T-helper 22 cell (primary cell): ENCODE data around the gene SRGAP3.

Experiments used
- DNase-seq: peaks from one replicate; pipeline ENCODE4 v3.0.0-alpha.2; 2020; ENCODE audit warnings: low read depth

SRGAP3 gene

DNA sequence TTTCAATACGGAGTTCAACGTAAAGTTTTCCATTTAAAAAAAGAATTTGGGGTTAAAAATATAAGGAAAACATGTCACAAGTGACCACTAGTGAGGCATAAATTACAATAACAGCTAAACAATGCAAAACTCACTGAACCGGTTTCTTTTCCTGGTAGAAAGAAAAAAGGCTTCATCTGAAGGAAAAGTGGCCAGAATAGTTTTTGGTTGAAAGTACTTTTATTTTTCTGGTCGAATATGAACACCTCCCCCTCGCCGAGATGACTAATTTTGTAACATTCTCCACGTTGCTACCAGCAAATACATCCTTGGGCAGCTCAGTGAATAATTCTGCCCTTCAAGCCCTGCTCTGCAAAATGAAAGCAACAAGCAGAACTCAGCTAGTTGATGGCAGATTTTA is 3.9 kb upstream of the SRGAP3 start:
- no peak for DNase-seq

DNA sequence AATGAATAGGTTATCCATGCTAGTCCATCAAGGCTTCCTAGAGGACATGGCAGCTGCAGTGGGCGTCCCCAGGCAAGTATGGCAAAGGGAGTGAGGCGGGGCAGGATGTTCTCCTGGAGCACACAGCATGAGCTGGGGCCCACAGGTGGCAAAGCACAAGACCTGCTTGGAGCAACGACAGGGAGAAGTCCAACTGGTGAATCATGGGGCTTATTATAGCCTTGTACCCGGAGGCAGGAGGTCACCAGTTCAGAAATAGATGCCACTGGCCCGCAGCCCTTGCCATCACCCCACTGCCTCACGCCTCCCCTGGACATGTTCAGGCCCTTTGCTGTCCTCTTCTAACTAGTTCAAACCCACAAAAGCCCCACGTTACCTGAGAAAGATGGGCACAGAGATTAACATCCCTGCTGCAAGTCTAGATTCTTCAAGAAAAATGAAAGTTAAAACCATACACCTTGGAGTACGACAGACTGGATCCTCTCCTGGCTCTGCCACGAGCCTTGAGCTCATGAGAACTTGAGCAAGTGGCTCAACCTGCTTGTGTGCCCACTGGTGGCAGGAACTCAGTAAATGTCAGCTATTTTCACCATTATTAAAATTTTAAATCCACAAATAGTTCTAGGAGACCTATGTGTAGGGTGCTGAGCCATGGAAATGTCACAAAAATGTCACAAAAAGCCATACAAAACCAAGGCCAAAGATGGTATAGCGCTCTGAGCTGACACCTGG is 1.8 kb upstream of the SRGAP3 start:
- DNase-seq: no peak

DNA sequence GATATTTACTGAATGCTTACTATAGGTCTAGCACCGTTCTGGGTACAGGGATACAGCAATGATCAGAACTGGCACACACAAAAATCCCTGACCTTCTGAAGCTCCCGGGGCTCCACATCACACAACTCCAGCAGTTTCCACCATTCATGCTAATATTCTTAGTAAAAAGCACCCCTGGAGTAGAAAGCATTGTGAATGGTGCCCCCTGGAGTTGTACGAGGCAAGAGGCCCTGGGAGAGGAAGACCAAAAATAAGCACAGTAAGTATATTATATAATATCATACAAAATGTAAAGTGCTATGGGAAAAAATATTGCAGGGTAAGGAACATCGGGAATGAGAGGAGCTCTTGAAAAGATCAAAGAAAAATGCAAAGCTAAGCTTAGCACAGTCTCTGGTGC is 790 bp upstream of the SRGAP3 start:
- no peak for DNase-seq

DNA sequence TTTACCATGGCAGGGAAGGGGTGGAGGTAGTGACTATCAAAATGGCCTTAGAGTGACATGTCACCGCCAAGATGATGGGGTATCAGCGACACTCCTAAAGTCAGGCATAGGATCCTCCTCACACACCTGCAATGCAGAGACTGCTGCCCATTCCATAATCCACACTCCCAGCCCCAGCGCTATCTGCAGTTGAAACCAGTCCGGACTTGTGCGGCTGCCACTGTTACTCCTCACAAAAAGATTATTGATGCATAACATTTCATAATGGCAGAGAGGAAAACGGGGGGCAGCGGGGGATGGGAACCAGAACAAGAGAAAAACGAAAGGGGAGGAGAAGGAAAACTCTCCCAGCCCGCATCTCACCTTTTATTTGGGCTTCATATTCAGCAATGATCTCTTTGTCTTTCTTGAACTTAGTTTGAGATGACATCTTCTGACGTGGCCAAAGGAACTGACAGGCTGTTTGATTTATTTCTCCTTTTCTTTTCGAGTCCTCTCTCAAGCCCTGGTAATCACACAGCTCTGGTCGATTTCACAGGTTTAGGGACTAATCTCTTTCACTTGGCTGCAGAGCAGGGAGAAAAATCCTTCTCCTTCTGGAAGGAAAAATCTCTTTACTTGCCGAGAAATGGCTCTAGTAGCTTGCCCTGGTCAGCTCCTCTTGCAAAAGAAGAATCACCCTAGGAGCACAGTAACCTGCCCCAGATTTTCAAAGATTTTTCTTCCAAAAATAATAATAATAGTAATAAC is 749 bp downstream of the SRGAP3 start:
- DNase-seq: no peak

DNA sequence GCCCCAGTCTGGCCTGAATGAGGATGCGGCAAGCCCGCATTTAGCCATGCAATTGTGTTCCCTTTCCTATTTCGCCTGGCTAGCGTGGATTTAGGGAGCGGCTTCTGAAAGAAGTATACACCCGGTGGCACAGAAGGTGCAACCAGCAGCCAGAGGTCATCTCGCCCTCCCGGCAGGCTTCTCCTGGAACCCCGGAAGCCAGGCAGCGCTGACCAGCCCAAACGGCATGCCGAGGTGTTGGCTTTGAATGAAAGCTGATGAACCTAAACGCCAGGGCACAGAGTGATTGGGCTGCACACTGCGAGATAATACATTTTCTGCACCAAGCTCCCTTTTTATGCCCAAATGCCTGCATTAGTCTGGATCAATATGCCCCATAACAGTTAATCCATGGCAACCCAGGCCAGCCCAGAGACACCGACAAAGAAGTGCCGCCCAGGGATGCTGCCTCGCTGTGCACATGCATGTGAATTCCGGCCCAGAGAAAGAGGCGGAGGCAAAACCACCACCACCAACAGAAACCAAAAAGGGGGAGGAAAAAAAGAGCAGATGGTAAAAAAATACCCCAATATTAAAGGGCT is 1.4 kb downstream of the SRGAP3 start:
- no peak for DNase-seq

DNA sequence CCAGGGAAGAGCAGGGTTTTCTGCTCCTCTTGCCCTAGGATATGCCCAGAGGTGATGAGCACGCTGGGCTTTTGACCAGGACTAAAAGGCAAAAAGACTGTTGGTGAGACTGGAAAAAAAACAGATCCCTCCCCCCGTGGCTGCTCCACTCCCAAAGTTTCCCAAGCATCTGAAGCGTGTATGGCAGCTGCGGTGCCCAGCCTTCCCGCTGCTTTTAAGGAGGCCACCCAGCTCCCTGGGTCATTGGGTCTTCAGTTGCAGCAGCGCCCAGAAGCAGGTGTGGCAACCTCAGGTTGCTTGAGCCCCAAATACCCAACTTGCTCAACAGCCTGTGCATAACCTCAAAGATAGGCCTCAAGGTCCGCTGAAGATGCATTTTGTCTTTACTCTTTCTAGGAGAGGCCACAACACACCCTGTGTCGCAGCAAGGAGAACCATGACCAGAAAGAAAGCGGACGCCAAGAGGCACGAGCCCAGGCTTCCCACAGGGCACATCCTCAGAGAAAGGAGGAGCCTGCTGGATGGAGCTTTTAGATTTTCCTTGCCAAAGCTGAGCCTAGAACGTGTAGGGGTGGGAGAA is 2.0 kb downstream of the SRGAP3 start:
- DNase-seq: no peak

DNA sequence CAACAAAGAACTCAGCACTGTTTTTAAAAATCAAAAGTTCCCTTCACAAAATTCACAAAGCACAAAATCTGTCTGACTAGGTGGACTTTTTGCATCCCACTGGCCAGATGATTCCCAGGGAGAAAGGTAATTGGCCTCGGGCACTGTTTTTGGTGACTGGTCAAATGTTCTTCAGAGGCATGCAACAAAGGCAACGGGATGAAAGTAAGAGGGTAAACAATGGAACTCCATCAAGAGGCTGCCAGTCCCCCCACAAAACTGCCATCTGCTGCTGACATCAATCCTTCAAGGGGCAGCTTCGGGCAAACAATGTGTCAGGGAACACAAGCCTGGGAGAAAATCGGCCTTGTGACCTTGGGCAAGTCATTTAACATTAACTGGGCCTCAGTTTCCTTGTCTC is 3.3 kb downstream of the SRGAP3 start:
- DNase-seq: no peak

DNA sequence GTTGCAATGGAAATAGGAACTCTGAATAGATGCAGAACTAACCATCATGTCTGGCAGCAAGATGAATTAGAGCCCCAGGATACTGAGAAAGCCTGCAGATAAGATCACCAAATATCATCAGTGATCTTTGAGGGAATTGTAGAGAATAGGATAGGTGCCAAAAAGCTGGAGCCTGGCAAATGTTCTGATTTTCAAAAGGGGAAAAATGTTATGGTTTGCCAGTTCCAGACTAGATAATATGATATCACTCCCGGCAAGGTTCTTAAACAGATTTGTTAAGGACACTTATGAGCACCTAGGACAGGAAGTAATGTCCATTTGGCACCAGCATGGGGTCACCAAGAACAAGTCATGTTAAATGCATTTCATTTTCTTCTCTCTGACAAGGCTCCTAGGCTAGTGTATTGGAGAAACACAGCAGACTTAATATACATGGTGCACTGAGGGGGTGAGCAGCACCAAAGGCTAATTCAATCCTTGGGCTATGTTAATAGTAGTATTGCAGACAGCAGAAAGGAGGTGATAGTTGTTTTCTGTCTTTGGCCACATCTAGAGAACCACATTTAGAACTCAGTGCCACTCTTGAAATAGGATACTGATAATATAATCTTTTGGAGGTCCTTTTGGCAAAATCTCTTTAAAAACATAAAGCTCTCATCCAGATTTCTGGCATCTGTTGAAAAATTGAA is 4.8 kb downstream of the SRGAP3 start:
- DNase-seq: no peak

DNA sequence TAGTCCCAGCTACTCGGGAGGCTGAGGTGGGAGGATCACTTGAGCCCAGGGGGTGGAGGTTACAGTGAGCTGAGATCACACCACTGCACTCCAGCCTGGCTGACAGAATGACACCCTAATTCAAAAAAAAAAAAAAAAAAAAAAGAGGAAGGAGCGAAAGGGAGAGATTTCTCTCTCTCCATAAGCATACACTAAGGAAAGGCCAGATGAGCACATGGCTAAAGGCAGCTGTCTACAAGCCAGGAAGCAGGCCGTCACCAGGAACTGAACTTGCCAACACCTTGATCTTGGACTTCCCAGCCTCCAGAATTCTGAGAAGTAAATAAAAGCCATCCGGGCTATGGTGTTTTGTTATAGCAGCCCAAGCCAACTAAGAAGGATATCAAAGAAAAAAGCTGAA is 7.5 kb downstream of the SRGAP3 start:
- no peak for DNase-seq

DNA sequence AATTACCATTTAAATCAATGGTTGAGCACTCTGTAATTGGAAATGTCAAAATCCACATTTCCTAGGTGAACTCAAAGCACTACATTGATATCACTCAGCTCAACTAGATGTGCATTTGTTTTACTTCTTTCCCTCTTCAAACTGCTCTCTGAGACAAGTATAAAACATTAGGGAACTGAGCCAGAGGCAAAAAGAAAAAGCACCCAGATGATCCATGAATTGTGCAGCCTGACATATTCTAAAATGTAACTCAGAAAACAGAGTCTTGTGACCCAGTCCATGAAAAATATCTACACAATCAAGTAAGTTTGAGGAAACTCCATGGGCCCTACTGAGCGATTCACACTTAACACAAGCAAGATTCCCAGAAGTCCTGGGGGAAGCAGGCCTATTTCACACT is 9.8 kb downstream of the SRGAP3 start:
- DNase-seq: no peak

DNA sequence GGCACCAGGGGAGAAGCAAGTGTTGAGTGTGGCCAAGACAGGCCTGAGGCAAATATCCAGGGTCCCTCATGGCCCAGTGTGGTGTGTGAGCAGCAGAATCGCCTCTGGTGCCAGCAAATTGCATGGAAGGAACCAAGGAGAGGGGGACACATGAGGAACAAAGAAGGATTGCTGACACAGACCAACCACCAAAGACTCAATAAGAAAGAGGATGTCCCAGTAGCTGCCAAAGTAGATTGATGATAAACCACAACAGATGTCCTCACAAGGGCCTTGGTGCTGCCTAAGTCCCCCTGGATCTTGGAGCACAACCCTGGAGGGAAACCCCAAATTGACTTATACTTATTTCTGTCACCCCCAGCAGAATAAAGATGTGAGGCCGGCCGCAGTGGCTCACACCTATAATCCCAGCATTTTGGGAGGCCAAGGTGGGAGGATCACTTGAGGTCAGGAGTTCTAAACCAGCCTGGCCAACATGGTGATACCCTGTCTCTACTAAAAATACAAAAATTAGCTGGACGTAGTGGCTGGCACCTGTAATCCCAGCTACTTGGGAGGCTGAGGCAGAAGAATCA is 10.6 kb downstream of the SRGAP3 start:
- DNase-seq: no peak

DNA sequence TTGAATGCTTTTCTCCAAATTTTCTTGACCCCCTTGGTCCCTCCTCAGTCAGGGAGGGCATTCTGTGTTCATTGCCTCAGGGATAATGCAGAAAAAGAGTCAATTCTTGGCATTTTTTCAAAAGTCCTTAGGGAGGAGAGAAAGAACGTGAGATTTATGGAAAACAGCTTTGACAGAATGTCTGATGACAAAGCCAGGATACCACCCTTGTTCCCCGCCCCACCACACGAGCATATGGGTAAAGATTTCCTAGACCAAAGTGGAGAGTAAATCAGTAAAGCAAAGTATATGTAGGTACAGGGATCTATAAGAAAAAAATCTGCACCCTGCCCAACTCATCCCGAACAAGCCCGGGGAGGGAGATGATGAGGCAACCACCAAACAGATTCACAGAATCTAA is 11.2 kb downstream of the SRGAP3 start:
- no peak for DNase-seq

DNA sequence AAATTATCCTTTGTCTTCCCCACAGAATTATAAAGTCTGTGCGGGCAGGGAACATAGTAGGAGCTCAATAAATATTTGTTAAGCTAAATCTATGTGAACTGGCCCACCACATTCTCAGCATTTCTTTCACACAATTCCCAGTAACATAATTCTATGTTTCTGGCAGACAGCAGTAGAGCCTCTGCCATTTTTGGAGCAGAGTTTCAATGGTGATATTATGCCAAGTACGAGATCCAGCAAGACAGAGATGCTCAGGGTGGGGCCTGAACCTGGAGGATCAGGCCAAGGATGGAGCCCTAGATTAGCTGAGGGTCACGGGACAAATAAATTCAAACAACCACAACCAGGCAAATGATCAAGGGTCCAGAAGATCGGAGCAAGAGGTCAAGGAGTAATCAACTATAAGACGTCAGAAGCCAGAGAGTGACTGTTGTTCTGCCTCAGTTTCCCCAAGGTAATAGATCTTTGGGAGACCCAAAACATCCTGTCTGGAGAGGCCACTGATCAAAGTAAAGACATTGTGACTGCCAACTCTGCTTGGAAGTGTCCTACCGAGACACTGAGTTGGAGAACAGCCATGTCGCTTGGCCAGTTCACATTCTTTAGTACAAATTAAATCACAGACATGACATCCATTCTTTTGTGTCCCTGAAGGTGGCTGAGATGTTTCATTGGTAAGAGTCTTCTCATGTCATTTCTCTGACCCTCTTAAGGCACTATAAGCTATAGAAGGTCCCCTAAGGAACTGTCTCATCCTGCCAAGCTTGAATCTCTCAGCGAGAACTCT is 15.4 kb downstream of the SRGAP3 start:
- DNase-seq: no peak

DNA sequence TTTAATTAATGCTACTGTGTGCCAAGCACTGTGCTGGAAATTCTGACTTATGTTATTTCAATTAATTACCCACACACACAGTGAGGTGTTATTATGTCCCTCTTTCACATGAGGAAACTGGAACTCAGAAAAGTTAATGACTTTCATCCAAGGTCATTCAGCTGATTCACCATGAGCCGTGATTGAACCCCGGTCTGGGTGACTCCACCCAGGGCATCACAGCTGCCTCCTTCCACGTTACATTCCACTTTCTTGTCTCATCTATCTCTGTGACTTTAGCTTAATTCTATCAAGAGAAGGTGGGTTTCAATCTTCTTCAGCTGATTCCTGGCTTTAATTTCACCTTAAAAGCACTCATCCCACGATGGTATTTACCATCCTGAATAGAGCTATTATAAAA is 16.3 kb downstream of the SRGAP3 start:
- DNase-seq: no peak

DNA sequence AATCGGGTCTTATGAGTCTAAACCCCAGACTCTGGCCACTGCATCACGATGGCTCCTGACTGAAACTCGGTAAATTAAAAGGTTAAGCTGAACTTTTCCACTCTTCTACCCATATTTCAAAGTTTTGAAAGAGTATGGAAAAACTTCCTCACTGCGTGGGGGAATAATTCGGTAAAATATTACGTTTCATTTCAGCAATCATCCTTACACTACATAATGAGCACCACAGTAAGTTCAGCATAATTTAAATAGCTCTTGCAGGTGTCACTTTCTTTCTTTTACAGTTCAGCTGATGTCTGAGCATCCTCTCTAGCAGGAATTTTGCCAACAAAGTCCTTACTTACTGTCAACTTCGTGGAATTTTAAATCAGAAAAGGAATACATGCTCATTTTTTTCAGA is 17.5 kb downstream of the SRGAP3 start:
- DNase-seq: no peak

DNA sequence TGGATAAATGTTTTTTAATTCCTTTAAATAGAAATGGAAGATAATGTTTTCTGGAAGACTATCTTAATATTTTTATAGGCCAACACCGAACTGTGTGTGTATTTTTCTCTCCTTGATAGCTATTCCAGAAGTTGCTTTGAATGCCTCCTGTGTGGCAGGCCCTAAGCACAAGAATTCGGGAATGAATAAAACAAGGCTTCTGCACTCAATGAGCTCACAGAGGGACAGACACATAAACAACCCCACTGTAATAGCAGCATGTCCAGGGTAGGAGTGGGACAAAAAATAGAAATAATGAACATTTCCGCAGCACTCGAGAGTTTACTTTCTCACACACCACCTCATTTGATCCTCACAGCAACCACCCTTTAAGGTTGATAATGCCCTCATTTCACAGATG is 18.0 kb downstream of the SRGAP3 start:
- DNase-seq: no peak

DNA sequence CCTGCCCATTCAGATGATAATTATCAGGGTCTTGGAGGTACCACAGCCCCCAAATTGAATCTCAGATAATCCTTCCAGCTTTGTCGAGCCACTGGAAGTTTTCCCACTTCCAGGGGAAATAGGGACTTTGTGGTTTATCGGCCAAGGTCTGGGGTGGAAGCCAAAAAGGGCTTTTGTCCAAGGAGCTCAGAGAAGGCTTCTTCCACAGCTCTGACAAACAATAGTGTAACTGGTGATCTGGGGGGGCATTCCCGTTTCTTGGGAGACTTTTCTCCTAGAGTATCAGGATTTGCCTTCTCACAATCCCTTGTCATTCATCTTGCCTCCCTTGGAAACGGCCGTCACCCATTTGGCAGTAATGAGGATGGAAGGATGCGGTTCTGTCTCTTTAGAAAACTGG is 18.4 kb downstream of the SRGAP3 start:
- DNase-seq: no peak

DNA sequence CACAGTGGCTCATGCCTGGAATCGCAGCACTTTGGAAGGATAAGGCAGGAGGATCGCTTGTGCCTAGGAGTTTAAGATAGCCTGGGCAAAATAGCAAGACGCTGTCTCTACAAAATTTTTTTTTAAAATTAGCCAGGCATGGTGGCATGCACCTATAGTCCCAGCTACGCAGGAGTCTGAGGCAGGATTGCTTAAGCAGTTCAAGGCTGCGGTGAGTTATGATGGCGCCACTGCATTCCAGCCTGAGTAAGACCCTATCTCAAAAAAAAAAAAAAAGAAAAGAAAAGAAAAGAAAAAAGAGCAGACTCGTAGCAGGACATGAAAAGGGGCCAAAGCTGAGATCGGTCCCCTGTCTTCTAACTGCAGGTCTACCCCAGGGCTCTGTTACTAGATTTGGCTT is 18.9 kb downstream of the SRGAP3 start:
- no peak for DNase-seq

DNA sequence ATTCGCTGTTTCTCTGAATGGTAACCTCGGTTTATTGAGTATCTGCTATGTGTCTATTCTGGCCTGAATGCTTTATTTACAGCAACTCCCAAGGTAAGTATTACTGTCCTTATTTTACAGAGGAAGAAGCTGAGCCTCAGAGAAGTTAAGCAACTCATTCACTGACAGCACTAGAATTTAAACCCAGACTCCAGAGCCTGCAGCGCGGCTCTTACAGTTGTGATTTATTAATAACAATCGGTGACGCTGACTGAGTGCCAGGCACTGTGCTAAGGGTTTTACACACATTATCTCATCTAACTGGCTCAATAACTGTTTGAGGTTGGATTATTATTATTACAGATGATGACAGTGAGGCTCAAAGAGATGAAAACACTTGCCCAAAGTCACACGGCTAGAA is 19.6 kb downstream of the SRGAP3 start:
- DNase-seq: no peak

DNA sequence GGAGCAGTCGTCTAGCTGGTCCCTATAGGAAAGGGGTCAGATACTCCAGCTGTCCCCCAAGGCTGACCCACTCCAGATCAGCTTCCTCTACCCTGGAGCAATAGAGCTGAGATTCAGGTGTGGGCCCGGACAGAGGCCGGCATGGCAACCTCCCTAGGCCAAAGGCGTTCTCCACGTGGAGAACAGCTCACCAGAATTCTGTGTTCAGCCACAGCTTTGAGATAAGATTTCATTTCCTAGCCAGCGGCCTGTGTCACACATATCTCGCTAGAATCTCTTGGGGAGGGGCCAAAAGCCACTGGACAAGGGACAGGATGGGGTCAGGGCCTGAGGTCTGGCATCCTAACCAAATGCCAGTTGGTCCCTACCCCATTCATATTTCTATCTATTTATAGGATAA is 20.1 kb downstream of the SRGAP3 start:
- DNase-seq: no peak

DNA sequence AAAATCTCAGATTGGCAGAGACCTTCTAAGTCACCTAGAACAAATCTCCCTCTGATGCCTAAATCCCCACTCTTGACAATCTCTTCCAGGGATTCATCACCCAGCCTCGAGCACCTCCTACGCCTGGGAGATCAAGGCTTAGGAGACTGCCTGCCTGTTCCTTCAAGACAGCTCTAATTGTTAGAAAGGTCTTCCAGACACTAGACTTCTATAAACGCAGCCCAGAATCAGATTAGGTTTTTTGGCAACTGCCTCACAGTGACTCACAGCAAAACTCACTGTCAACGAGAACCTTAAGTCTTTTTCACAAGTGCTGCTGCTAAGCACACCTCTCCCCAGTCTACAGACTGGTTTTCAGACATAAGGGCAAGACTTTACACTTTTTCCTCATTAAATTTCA is 23.1 kb downstream of the SRGAP3 start:
- DNase-seq: no peak
